ENCODE results near the gene IFITM1.
"Not testable (repeated sequence)": the region's sequence is repeated elsewhere in the genome, so short reads cannot be mapped to it uniquely, and the experiment has no call there.

The IFITM1 gene

GRCh38 chr11:294780-295179 is 19.1 kb upstream of the IFITM1 start:
- no peak for DNase-seq

DNA sequence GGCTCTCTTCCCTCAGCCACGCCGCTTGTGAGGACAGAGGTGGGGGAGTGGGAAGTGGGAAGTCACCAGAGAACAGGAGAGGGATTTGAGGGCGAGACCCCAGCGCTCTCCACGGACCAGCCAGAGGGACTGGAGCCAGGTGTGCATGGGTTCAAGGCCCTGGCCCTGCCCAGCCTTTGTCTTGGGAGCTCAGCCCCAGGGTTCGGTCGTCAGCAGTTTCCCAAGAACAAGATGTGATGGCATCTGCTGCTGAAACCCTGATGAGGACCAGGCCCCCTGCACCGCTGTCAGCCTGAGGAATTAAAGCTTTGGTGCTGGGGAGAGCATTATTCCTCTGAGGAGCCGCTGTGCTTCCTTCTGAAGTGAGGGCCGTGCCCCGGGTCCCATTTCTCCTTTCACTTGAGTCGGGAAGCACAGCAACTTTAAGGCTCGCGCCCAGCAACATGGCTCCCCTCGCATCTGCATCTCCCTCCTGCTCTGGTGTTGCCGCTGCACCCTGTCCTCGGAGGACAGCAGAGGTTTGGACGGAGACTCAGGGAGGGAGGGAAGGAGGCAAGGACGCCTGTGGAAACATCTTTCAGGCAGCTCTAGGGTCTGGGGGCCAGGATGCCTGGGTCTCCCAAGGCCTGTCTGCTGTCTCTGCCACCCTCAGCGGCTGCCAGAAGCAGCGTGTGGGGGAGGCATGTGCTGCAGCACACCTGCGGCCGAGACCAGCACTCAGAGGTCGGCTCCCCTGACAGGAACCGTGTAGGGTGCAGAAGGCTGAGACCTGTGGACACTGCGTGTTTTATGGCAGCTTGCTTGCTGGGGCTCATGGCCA is 18.3 kb upstream of the IFITM1 start:
- no peak for DNase-seq

GRCh38 chr11:296171-297050 is 17.4 kb upstream of the IFITM1 start:
- DNase-seq: no peak

DNA sequence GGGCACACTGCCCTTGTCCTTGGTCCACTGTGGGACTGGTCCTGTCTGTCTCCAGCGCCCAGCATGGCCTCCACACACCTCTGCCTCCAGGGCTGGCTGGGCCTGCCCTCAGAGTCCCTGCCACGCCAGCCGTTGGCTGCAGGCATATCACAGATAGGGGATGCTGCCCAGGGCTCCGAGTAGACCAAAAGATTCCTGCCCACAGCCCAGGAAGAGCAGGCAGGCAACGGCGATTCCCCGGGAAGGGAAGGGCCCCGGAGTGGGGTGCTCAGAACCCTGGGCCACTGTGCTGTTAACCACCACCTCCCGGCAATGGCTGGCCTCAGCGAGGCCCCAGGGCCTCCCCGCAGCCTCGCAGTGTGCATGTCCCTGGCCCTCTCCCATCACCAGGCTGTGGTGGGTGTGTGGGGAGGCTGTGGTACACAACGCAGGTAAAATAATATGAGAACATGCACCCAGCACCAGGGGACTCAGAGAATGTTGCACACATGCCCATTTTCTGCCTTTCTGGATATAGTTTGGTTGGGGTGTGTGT is 16.7 kb upstream of the IFITM1 start:
- no peak for DNase-seq

DNA sequence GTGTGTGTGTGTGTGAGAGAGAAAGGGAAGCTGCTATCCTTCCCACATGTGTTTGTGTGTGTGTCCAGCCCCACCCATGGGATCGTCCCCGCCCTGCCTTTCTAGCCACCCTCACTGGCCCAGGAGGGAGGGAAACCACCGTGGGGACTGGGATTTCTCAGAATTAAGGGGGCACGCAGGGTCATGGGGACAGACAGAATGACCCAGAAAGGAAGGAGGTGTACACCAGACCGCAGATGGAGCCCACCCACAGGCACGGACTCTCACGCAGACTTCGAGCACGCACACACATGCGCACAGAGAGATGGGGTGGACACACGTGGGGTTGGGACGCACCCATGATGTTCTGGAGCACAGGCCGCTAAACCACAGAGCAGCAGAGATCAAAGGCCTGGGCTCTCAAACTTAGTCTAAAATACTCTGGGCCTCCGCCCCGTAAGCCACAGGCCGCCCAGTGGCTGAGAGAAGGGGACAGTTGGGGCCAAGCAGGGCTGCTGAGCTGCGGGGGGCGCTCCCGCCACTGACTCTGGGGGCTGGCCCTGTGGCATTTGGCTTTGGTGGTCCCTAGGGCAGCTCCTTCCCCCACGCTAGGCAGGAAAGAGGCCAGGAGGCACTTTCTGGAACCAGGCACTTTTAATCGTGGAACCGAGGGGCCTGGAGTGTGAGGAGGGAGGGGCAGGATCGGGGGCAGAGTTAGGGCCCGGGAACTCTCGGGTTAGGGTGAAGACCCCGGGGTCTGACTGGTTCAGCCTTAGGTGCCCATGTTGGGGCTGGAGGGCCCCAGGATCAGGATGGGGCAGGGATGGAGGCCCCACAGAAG is 16.0 kb upstream of the IFITM1 start:
- no peak for DNase-seq

- no peak for DNase-seq
These were observed 15.3 kb upstream of the IFITM1 start for GRCh38 chr11:298406-299065.

DNA sequence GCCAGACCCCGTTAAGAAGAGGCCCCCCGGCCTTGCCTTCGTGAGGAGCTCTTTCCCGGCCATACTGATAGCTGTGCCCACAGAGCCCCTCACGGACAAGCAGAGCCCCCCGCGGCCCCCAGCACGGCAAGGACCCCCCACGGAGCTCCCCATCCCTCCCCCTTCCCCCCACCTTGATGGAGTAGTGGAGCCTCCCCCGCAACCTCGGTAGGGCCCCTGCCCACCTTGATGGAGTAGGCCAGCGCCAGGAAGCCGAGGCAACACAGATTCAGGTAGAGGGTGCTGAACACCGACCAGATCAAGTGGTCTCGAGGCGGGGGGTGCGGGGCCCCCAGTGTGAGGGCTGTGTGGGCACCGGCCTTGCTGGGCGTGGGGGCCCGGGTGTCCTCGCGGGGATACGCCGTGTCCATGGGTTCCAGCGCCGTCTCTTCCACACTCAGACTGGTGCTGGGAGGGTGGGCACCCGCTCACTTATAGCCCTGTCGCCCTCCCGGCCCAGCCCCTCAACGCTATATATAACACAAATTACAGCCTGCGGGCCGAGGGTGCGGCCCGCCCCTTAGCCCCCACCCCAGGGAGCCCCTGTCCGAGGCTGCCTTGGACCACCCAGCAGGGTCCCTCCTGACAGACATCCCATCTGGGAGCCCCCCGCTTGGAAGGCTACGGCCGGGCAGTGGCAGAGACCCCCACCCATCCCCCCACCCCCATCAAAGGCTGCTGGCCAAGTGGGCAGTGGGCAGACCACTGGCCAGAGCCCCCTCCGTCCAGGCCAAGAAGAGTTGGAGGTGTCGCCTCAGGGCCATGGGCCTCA is 14.6 kb upstream of the IFITM1 start, which contains the start of gene IFITM5:
Gene IFITM5 (minus strand): TSS at position 446 of the 811 bp plus-strand sequence. CDS start 36 bp downstream, at position 410.
- DNase-seq: no peak

DNA sequence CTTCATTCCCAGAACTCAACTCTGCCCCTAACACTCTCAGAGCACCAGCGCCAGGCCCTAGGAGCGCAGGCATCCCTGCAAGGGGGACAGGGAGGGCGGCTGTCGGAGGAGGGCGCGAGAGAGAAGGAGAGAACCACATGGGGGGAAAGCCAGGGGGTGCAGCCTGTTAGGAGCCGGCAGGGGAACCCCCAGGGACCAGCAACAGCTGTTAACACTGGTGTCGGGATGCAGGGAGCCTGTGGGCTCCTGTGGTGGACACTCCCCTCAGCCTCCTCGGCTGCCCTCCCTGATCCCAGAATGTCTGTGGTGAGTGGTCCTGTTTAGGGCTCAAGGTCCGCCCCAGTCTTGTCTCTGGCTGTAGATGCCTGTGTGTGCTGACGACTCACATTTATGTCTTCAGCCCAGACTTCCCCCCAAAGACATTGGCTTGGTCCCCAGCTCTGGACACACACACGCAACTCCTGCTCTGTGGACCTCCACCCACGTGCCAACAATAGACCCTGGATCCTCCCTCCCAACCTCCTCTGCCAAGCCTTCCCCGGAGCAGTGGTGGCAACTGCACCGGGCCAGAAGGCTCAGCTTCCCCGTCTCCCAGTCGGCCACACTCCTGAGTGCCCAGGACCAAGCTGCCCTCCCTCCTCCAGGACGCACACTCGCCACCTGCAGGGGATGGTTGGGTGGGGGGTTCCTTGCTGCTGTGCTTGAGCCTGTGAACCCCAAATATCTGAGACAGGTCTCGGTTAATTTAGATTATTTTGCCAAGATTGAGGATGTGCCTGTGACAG is 13.7 kb upstream of the IFITM1 start:
- DNase-seq: no peak

DNA sequence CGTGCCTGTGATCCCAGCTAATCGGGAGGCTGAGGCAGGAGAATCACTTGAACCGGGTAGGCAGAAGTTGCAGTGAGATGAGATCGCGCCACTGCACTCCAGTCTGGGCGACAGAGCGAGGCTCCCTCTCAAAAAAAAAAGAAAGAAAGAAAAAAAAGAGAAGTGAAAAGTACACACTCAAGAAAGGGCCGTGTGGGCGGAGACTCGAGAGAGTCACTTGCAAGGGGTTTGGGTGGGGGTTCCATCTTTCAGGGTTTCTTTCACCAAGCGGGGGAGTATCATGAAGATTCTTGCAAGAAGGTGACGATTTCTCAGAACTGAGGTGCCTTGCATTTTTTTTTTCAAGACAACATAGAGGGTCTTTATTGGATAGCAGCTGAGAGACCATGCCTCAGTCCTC is 10.5 kb upstream of the IFITM1 start:
- DNase-seq: no peak

GRCh38 chr11:304061-304506 is 9.8 kb upstream of the IFITM1 start:
- no peak for DNase-seq

DNA sequence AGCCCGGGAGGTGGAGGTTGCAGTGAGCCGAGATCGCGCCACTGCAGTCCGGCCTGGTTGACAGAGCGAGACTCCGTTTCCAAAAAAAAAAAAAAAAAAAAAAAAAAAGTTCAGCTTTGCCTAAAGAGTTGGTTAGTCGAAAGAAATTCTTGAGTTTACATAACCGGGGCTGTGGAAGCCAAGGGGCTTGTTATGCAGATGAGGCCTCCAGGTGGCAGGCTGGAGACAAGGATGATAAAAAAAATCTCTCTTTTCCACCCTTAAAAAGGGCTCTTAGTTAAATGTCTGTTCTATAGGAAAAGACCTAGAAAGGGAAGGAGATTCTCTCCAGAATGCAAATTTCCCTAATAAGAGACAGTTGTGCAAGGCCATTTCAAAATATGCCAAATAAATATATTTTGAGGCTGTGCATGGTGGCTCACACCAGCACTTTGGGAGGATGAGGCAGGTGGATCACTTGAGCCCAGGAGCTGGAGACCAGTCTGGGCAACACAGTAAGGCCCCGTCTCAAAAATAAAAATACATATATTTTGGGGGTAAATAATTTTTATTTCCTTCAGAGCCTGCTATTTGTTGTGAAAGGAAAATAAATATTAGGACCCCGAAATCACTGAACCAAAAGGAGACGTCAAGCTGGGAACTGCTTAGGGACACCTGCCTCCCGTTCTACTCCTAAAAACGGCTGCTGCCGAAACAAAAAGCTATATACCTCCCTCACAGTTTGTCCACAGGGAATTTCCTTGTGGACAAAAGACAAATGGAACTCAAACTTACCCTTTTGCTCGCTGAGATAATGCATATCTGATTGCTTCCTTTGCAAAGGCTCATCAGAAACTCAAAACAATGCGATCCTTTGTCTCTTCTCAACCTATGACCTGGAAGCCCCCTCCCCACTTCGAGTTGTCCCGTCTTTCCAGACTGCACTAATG is 8.7 kb upstream of the IFITM1 start:
- no peak for DNase-seq

- DNase-seq: no peak
These were observed 8.0 kb upstream of the IFITM1 start for GRCh38 chr11:305844-306211.

- DNase-seq: no peak
These were observed 7.0 kb upstream of the IFITM1 start for GRCh38 chr11:306645-307371.

- not testable (repeated sequence) for DNase-seq
These were observed 5.8 kb upstream of the IFITM1 start, which contains the start of gene IFITM2 for GRCh38 chr11:307766-308708. TSS of gene IFITM2 (plus strand) at chr11:307816. CDS start at chr11:308193, 377 bp downstream.

DNA sequence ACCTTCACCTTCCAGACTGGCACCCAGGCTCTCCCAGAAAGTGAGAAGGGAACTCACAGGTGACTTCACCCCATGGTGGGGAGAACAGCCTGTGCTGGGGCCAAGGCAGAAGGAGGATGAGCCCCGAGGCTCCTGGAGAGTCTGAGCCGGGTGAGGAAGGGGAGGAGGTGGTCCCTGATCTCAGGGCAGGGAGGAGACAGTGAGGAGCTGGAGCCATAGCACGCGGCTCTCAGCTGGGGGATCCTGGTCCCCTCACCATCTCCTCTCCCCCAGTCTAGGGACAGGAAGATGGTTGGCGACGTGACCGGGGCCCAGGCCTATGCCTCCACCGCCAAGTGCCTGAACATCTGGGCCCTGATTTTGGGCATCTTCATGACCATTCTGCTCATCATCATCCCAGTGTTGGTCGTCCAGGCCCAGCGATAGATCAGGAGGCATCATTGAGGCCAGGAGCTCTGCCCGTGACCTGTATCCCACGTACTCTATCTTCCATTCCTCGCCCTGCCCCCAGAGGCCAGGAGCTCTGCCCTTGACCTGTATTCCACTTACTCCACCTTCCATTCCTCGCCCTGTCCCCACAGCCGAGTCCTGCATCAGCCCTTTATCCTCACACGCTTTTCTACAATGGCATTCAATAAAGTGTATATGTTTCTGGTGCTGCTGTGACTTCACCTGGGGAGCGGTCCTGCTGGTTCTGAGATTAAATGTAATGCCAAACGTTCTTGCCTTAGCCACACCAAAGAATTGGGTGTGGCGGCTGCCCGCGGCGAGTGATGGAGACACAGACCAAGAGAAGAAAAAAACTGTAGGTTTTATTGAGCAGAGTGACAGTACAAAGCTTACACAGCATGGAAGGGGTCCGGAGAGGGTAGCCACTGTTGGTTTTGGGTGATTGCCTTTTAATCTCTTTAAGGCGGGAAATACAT is 4.8 kb upstream of the IFITM1 start:
- not testable (repeated sequence) for DNase-seq

DNA sequence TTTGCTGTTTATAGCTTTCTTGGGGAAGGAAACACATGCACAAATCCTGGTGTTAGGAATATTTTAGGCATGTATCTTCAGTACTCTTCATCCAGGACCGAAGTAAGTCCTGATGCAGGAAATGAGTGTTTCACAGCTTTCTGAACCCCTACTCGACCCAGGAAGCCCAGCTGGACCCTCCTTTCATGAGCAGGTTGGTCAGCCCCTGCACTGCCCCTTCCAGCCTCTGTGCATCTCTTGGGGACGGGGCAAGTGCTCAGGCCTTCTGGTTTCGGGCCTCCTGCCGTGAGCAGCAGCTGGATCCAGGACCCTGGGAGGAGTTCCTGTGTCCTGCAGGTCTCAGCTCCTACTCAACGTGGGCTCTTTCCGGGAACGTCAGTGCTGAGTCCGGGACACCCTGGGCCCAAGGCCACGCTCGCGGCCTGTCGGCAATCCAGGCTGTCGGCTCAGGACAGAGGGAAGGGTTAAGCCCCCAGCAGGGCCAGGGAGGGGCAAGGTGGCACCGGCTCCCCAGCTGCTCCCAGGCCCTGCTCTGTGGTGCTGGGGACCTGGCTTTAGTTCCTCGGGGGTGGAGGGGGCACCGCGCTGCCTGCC is 3.8 kb upstream of the IFITM1 start:
- not testable (repeated sequence) for DNase-seq

Measured in activated T-cell treated with anti-CD3 and anti-CD28 coated beads for 4 hours (primary cell).